T-helper 2 cell treated with Interferon-gamma antibody and Interleukin-4, amounts not matched to agents 100 ng/mL and 5 ng/mL, for 36 hours (primary cell): ENCODE results near the gene GIPR. TPM values are rescaled to one million over a fixed set of nuclear protein-coding genes. Genes with fewer than 3 reads are reported as not detected.
"Not testable (repeated sequence)": the region's sequence is repeated elsewhere in the genome, so short reads cannot be mapped to it uniquely, and the experiment has no call there.

Experiments
- intact Hi-C: fragments of 100-400 bp; cut with micrococcal nuclease; formaldehyde crosslinking; loops from one replicate; pipeline ENCODE4 v1.15.1; 2023
- total RNA-seq: library from RNA; stranded (reverse); gene quantifications from 2 replicates; pipeline ENCODE4 v1.2.3, GENCODE V29; 2022

GIPR gene
- total RNA-seq, 1 donor from 2014 or later, result 4.7 TPM

GRCh38 chr19:45720065-45720464 lies 52.0 kb downstream of the GIPR start:
- intact Hi-C loops, result not testable (repeated sequence)

- intact Hi-C loops, result not testable (repeated sequence)
These were observed 60.7 kb downstream of the GIPR start for GRCh38 chr19:45728683-45729082.

GRCh38 chr19:45729800-45730290 lies 61.8 kb downstream of the GIPR start:
- intact Hi-C loops, result loop anchor here (1.0 to 2.0 kb wide), 5 partner anchors 13 to 157 kb away; partner anchors contain the start of genes IRF2BP1, OPA3, SIX5 and SYMPK

GRCh38 chr19:45730368-45731288 lies 62.6 kb downstream of the GIPR start, which contains the start of gene FBXO46:
Gene FBXO46, minus strand, starts transcription at chr19:45730896. Its CDS starts 17,401 bp downstream, at chr19:45713495.
- intact Hi-C loops, result loop anchor here (1.0 to 2.0 kb wide), 5 partner anchors 13 to 156 kb away; partner anchors contain the start of genes IRF2BP1, OPA3, SIX5 and SYMPK

Other genes with a start within 250 kb of the GIPR start
- 88.8 and 88.9 TPM in 2 replicates for gene ERCC1, start 244.3 kb upstream of the GIPR start, total RNA-seq
- 1.9 and 2.1 TPM in 2 replicates for gene FOSB, start 200.2 kb upstream of the GIPR start, total RNA-seq
- gene RTN2, start 171.2 kb upstream of the GIPR start, total RNA-seq, result 2.0 and 3.7 TPM in 2 replicates
- 1.3 and 1.5 TPM in 2 replicates for gene PPM1N, start 169.8 kb upstream of the GIPR start, total RNA-seq
- gene VASP, start 160.7 kb upstream of the GIPR start, total RNA-seq, result 185 and 186 TPM in 2 replicates
- 14.4 and 15.7 TPM in 2 replicates for gene OPA3, start 83.4 kb upstream of the GIPR start, total RNA-seq
- gene GPR4, start 66.0 kb upstream of the GIPR start, total RNA-seq, result not detected in 2 replicates
- 105 and 110 TPM in 2 replicates for gene EML2, start 28.8 kb upstream of the GIPR start, total RNA-seq
- 596 and 605 TPM in 2 replicates for gene SNRPD2, start 23.7 kb downstream of the GIPR start, total RNA-seq
- gene QPCTL, start 24.4 kb downstream of the GIPR start, total RNA-seq, result 8.2 and 9.1 TPM in 2 replicates
- 38.3 and 38.9 TPM in 2 replicates for gene FBXO46, start 62.7 kb downstream of the GIPR start, total RNA-seq
- gene MEIOSIN, start 65.2 kb downstream of the GIPR start, total RNA-seq, result not detected in 2 replicates
- 0.68 and 0.82 TPM in 2 replicates for gene SIX5, start 101.0 kb downstream of the GIPR start, total RNA-seq
- gene DMPK, start 114.3 kb downstream of the GIPR start, total RNA-seq, result 13.8 and 17.1 TPM in 2 replicates
- gene DMWD, start 124.6 kb downstream of the GIPR start, total RNA-seq, result 23.1 and 26.2 TPM in 2 replicates
- gene RSPH6A, start 147.1 kb downstream of the GIPR start, total RNA-seq, result 0.39 and 0.50 TPM in 2 replicates
- 99.9 and 106 TPM in 2 replicates for gene SYMPK, start 194.9 kb downstream of the GIPR start, total RNA-seq
- not detected in 2 replicates for gene FOXA3, start 196.1 kb downstream of the GIPR start, total RNA-seq
- 15.3 and 15.8 TPM in 2 replicates for gene IRF2BP1, start 217.9 kb downstream of the GIPR start, total RNA-seq
- 8.8 and 9.8 TPM in 2 replicates for gene MYPOP, start 234.4 kb downstream of the GIPR start, total RNA-seq
- not detected in 2 replicates for gene NANOS2, start 246.6 kb downstream of the GIPR start, total RNA-seq